ENCODE results near the gene MLLT3.

DNA sequence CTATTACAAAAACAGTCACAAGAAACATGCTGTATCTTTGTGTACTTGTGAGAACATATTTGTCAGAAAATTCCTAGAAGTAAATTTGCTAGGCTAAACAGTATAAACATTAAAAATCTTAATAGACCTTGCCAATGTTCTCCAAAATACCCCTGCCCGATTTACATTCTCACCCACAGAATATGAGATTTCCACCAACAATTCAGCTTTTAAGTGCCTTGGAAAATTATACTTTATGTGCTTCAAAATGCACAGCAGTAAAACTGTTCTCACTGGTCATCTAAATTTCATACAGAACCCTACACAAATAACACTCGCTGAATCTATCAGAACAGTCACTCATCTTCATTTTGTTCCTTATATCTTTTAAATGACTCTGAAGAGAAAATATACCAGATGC lies 5.5 kb downstream of the MLLT3 start:
- TF ChIP-seq, protein P1, sequence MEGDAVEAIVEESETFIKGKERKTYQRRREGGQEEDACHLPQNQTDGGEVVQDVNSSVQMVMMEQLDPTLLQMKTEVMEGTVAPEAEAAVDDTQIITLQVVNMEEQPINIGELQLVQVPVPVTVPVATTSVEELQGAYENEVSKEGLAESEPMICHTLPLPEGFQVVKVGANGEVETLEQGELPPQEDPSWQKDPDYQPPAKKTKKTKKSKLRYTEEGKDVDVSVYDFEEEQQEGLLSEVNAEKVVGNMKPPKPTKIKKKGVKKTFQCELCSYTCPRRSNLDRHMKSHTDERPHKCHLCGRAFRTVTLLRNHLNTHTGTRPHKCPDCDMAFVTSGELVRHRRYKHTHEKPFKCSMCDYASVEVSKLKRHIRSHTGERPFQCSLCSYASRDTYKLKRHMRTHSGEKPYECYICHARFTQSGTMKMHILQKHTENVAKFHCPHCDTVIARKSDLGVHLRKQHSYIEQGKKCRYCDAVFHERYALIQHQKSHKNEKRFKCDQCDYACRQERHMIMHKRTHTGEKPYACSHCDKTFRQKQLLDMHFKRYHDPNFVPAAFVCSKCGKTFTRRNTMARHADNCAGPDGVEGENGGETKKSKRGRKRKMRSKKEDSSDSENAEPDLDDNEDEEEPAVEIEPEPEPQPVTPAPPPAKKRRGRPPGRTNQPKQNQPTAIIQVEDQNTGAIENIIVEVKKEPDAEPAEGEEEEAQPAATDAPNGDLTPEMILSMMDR (IDR thresholded peaks at IDR 0.05): no peak
- TF ChIP-seq EZH2phosphoT487 (IDR thresholded peaks at IDR 0.05) (no peak), EZH2 (IDR thresholded peaks at IDR 0.05) (no peak)
